ENCODE results near the gene MYH7.

DNA sequence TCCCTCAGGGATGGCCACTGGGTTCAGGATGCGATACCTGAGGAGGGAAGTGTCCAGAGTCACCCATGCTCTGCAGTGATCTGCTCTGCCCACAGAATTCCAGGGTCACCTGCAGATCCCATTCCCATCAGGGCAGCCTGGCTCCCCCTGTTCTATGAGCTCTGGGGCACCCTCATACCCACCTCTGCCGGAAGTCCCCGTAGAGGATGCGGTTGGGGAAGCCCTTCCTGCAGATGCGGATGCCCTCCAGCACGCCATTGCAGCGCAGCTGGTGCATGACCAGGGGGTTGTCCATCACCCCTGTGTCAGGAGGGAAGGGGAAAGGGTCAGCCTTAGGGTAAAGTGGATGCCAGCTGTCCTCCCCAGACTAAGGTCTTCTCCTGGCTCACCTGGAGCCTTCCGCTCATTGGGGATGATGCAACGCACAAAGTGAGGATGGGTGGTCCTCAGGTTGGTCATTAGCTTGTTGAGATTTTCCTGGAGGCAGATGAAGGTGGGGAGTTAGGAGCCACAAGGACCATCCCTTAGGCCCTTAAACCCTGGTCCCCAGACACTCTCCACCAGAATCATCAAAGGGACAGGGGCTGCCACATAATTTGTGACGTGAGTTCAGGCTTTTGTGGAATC lies 38.6 kb downstream of the MYH7 start:
- TF ChIP-seq, protein P1, sequence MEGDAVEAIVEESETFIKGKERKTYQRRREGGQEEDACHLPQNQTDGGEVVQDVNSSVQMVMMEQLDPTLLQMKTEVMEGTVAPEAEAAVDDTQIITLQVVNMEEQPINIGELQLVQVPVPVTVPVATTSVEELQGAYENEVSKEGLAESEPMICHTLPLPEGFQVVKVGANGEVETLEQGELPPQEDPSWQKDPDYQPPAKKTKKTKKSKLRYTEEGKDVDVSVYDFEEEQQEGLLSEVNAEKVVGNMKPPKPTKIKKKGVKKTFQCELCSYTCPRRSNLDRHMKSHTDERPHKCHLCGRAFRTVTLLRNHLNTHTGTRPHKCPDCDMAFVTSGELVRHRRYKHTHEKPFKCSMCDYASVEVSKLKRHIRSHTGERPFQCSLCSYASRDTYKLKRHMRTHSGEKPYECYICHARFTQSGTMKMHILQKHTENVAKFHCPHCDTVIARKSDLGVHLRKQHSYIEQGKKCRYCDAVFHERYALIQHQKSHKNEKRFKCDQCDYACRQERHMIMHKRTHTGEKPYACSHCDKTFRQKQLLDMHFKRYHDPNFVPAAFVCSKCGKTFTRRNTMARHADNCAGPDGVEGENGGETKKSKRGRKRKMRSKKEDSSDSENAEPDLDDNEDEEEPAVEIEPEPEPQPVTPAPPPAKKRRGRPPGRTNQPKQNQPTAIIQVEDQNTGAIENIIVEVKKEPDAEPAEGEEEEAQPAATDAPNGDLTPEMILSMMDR (conservative IDR thresholded peaks at IDR 0.05; ENCODE audit: low read depth, low read length): no peak
- TF ChIP-seq, protein P2, sequence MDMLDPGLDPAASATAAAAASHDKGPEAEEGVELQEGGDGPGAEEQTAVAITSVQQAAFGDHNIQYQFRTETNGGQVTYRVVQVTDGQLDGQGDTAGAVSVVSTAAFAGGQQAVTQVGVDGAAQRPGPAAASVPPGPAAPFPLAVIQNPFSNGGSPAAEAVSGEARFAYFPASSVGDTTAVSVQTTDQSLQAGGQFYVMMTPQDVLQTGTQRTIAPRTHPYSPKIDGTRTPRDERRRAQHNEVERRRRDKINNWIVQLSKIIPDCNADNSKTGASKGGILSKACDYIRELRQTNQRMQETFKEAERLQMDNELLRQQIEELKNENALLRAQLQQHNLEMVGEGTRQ (IDR thresholded peaks at IDR 0.05; ENCODE audit: low read depth, low read length): no peak
- TF ChIP-seq MAFK (IDR thresholded peaks at IDR 0.05; ENCODE audit: low read depth, low read length) (no peak), BHLHE40 (IDR thresholded peaks at IDR 0.05; ENCODE audit: low read depth, low read length) (no peak), CEBPB (IDR thresholded peaks at IDR 0.05; ENCODE audit: low read depth, low read length) (no peak)
